Spleen (tissue), 7 donors: ENCODE data around the gene TEX53.

Experiments
- POLR2AphosphoS5 ChIP-seq, 3 donors: sonication (generic); formaldehyde crosslinking; IDR thresholded peaks; one replicate each; pipeline ENCODE4 v1.5.1; 2017; ENCODE audit warnings: antibody characterized with exemption in 3 of 3
- TF ChIP-seq, protein P1 (sequence below), 11 experiments: fragments of 200-600 bp in 7 of 11; fragments of 450-650 bp in 4 of 11; sonication (generic) in 4 of 11; IDR thresholded peaks in 8 of 11; conservative IDR thresholded peaks in 3 of 11; 1 replicate in 7 of 11; 2 replicates in 4 of 11; pipeline versions ENCODE4 v1.4.0 to v1.8.0; 2016 to 2021; ENCODE audit warnings: antibody characterized with exemption in 11 of 11, inconsistent platforms in 4 of 11, mild to moderate bottlenecking in 1 of 11
- donor health status: DM: no; HTN: no; CAD: no; lungs with moderate emphysema.
- donor health status: DM: no; HTN: no; CAD: no.
- donor health status: DM: no; HTN: no; CAD: no.

GRCh38 chr9:114687034-114687433, 29.4 kb upstream of the TEX53 start:
- TF ChIP-seq, protein P1, sequence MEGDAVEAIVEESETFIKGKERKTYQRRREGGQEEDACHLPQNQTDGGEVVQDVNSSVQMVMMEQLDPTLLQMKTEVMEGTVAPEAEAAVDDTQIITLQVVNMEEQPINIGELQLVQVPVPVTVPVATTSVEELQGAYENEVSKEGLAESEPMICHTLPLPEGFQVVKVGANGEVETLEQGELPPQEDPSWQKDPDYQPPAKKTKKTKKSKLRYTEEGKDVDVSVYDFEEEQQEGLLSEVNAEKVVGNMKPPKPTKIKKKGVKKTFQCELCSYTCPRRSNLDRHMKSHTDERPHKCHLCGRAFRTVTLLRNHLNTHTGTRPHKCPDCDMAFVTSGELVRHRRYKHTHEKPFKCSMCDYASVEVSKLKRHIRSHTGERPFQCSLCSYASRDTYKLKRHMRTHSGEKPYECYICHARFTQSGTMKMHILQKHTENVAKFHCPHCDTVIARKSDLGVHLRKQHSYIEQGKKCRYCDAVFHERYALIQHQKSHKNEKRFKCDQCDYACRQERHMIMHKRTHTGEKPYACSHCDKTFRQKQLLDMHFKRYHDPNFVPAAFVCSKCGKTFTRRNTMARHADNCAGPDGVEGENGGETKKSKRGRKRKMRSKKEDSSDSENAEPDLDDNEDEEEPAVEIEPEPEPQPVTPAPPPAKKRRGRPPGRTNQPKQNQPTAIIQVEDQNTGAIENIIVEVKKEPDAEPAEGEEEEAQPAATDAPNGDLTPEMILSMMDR (IDR thresholded peaks at IDR 0.05 in 8 of 11, conservative IDR thresholded peaks at IDR 0.05 in 3 of 11): no peak
- no peak for TF ChIP-seq POLR2AphosphoS5 (IDR thresholded peaks at IDR 0.05)
